ENCODE results near the gene FOXJ3. TPM values are rescaled to one million over a fixed set of nuclear protein-coding genes. Genes with fewer than 3 reads are reported as not detected.
A peak's percentile ranks its signal among the peaks of the same experiment; 100 is the strongest.

Gene FOXJ3
- total RNA-seq, 1 donor = 37.3 TPM

- no peak overlapping the region for H3K4me3 ChIP-seq (ENCODE audit: insufficient read depth, low read length)
Measured at GRCh38 chr1:42221952-42222606, 113.0 kb downstream of the FOXJ3 start.

GRCh38 chr1:42221456-42221855 lies 113.6 kb downstream of the FOXJ3 start:
- Histone ChIP-seq H3K36me3 (ENCODE audit: insufficient read depth, low read length) (no peaks in the 10 kb centered on the region), H3K4me1 (ENCODE audit: insufficient read depth, low read length) (peaks cover 4% of the 10 kb centered on the region), H4K20me1 (ENCODE audit: insufficient read depth, low read length) (peaks cover 17% of the 10 kb centered on the region), H2AFZ (ENCODE audit: low read length) (no peak overlapping the region), H3K27me3 (ENCODE audit: insufficient read depth, low read length) (no peaks in the 10 kb centered on the region), H3K79me2 (ENCODE audit: insufficient read depth, low read length) (peaks cover 32% of the 10 kb centered on the region), H3K4me2 (ENCODE audit: insufficient read depth, low read length) (no peak overlapping the region), H3K4me3 (ENCODE audit: insufficient read depth, low read length) (no peak overlapping the region), H3K27ac (ENCODE audit: low read depth, low read length) (no peak overlapping the region), H3K9me3 (ENCODE audit: low read depth, low read length) (no peaks in the 10 kb centered on the region)
- DNase-seq (ENCODE audit: insufficient read length, low spot score, missing footprints) = no peak
- no peak for TF ChIP-seq CTCF (IDR thresholded peaks at IDR 0.05; ENCODE audit: extremely low read depth, low read depth, low read length)

More at GRCh38 chr1:42221952-42222606, 113.0 kb downstream of the FOXJ3 start:
- peak; percentile 79 for DNase-seq (ENCODE audit: insufficient read length, low spot score, missing footprints)
- peak overlapping the region; percentile 13 for H3K27ac ChIP-seq (ENCODE audit: low read depth, low read length)
- TF ChIP-seq CTCF (IDR thresholded peaks at IDR 0.05; ENCODE audit: extremely low read depth, low read depth, low read length) = no peak
- H3K36me3 ChIP-seq (ENCODE audit: insufficient read depth, low read length) = no peaks in the 10 kb centered on the region
- peak overlapping the region; percentile 53 for H3K4me2 ChIP-seq (ENCODE audit: insufficient read depth, low read length)
- no peaks in the 10 kb centered on the region for H3K27me3 ChIP-seq (ENCODE audit: insufficient read depth, low read length)
- H3K4me1 ChIP-seq (ENCODE audit: insufficient read depth, low read length) = peaks cover 10% of the 10 kb centered on the region
- peaks cover 17% of the 10 kb centered on the region for H4K20me1 ChIP-seq (ENCODE audit: insufficient read depth, low read length)
- peaks cover 30% of the 10 kb centered on the region for H3K79me2 ChIP-seq (ENCODE audit: insufficient read depth, low read length)
- H2AFZ ChIP-seq (ENCODE audit: low read length) = no peak overlapping the region
- no peaks in the 10 kb centered on the region for H3K9me3 ChIP-seq (ENCODE audit: low read depth, low read length)

DNA sequence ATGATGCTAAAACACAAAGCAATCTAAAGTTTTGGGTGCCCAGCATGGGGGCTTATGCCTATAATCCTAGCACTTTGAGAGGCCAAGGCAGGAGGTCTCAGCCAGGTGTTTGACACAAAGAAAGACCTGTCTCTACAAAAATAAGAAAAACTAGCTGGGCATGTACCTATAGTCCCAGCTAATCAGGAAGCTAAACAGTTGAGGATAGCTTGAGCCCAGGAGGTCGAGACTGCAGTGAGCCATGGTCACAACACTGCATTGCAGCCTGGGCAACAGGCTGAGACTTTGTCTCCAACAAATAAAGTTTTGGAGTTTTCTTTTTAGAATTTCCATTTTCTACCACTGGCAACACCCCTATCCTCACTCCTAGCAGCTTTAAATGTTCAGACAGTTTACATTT lies 115.4 kb downstream of the FOXJ3 start:
- no peaks in the 10 kb centered on the region for H3K36me3 ChIP-seq (ENCODE audit: insufficient read depth, low read length)
- no peaks in the 10 kb centered on the region for H3K27me3 ChIP-seq (ENCODE audit: insufficient read depth, low read length)
- TF ChIP-seq CTCF (IDR thresholded peaks at IDR 0.05; ENCODE audit: extremely low read depth, low read depth, low read length) = no peak
- no peak overlapping the region for H3K27ac ChIP-seq (ENCODE audit: low read depth, low read length)
- peaks cover 32% of the 10 kb centered on the region for H3K79me2 ChIP-seq (ENCODE audit: insufficient read depth, low read length)
- no peak overlapping the region for H2AFZ ChIP-seq (ENCODE audit: low read length)
- no peaks in the 10 kb centered on the region for H3K9me3 ChIP-seq (ENCODE audit: low read depth, low read length)
- no peak overlapping the region for H3K4me2 ChIP-seq (ENCODE audit: insufficient read depth, low read length)
- peaks cover 12% of the 10 kb centered on the region for H3K4me1 ChIP-seq (ENCODE audit: insufficient read depth, low read length)
- no peak overlapping the region for H3K4me3 ChIP-seq (ENCODE audit: insufficient read depth, low read length)
- peaks cover 20% of the 10 kb centered on the region for H4K20me1 ChIP-seq (ENCODE audit: insufficient read depth, low read length)
- no peak for DNase-seq (ENCODE audit: insufficient read length, low spot score, missing footprints)

- Histone ChIP-seq H3K4me1 (ENCODE audit: insufficient read depth, low read length) (peaks cover 31% of the 10 kb centered on the region), H3K27me3 (ENCODE audit: insufficient read depth, low read length) (no peaks in the 10 kb centered on the region), H3K36me3 (ENCODE audit: insufficient read depth, low read length) (no peaks in the 10 kb centered on the region), H3K4me3 (ENCODE audit: insufficient read depth, low read length) (no peak overlapping the region), H4K20me1 (ENCODE audit: insufficient read depth, low read length) (peaks cover 18% of the 10 kb centered on the region), H2AFZ (ENCODE audit: low read length) (no peak overlapping the region), H3K27ac (ENCODE audit: low read depth, low read length) (peak overlapping the region; percentile 29), H3K9me3 (ENCODE audit: low read depth, low read length) (no peaks in the 10 kb centered on the region), H3K79me2 (ENCODE audit: insufficient read depth, low read length) (peaks cover 43% of the 10 kb centered on the region), H3K4me2 (ENCODE audit: insufficient read depth, low read length) (peak overlapping the region; percentile 46)
- DNase-seq (ENCODE audit: insufficient read length, low spot score, missing footprints) = peak; percentile 83
- no peak for TF ChIP-seq CTCF (IDR thresholded peaks at IDR 0.05; ENCODE audit: extremely low read depth, low read depth, low read length)
Measured at GRCh38 chr1:42214447-42214871, 120.6 kb downstream of the FOXJ3 start.

Data from osteoblast (primary cell).